GM12878 (cell line): ENCODE results near the gene SMU1. TPM values are rescaled to one million over a fixed set of nuclear protein-coding genes. Genes with fewer than 3 reads are reported as not detected.

ENCODE experiments used
- ATAC-seq: fragments of 200-7000 bp; cut with Tn5 transposase; 3 replicates; pipeline ENCODE4 v1.9.1; 2020; ENCODE audit warnings: mild to moderate bottlenecking, moderate library complexity
- BruUV-seq: library from RNA; stranded (reverse); fragments of 400-500 nt; replicated peaks from 2 replicates; lab custom pipeline; 2021; lab: Mats Ljungman, UMichigan
- CTCF ChIA-PET: fragments of 300-600 bp; sonication (Branson Sonifier 250); formaldehyde crosslinking; extraction: SDS; loops from one replicate; lab custom pipeline; 2021; ENCODE audit warnings: inconsistent platforms; lab: Yijun Ruan, JAX
- POLR2A ChIA-PET: fragments of 350-600 bp; formaldehyde crosslinking; extraction: SDS; loops from one replicate; lab custom pipeline; 2021; ENCODE audit warnings: inconsistent platforms; lab: Charles Lee
- RAD21 ChIA-PET: fragments of 300-600 bp; sonication (Branson Sonifier 250); formaldehyde crosslinking; loops from one replicate; lab custom pipeline; 2023; ENCODE audit warnings: antibody characterized with exemption; ENCODE audit not compliant: unreplicated experiment; lab: Charles Lee
- SMC1A ChIA-PET: fragments of 300-600 bp; sonication (Branson Sonifier 250); formaldehyde crosslinking; loops from one replicate; lab custom pipeline; 2023; ENCODE audit not compliant: unreplicated experiment, uncharacterized antibody; lab: Charles Lee
- DNase-seq: peaks from one replicate; pipeline ENCODE4 v3.0.0-alpha.2; 2011; ENCODE audit warnings: low read depth, low spot score
- FAIRE-seq: peaks from 3 replicates; lab custom pipeline; 2011; peaks lifted over from hg19 to GRCh38; lab: Jason Lieb, UNC
- H2AFZ ChIP-seq: 2 replicates; pipeline ENCODE4 v1.6.0; 2011; ENCODE audit warnings: low read depth, low read length, control low read depth; ENCODE audit not compliant: control insufficient read depth
- H3K27ac ChIP-seq: 2 replicates; pipeline ENCODE4 v1.5.1; 2011; ENCODE audit warnings: control low read depth; ENCODE audit not compliant: control insufficient read depth, insufficient read depth
- H3K27me3 ChIP-seq, 2 experiments: replicated peaks in 1 of 2; 2 replicates each; pipeline versions ENCODE4 v1.6.0 to v1.6.1; 2011; ENCODE audit warnings: low read length in 1 of 2; ENCODE audit not compliant: control insufficient read depth in 2 of 2, insufficient read depth in 2 of 2
- H3K36me3 ChIP-seq, 2 experiments: 2 replicates each; pipeline ENCODE4 v1.5.1; 2011; ENCODE audit warnings: low read length in 1 of 2; ENCODE audit not compliant: control insufficient read depth in 2 of 2, insufficient read depth in 2 of 2
- H3K4me1 ChIP-seq: 2 replicates; pipeline ENCODE4 v1.6.1; 2011; ENCODE audit warnings: mild to moderate bottlenecking, low read length, moderate library complexity, mixed read lengths; ENCODE audit not compliant: control insufficient read depth, insufficient read depth
- H3K4me2 ChIP-seq: 2 replicates; pipeline ENCODE4 v1.6.0; 2011; ENCODE audit warnings: control low read depth; ENCODE audit not compliant: control insufficient read depth, insufficient read depth
- H3K4me3 ChIP-seq: fragments of 200-600 bp; sonication (generic); 2 replicates; pipeline ENCODE4 v1.5.1; 2016
- H3K79me2 ChIP-seq: 2 replicates; pipeline ENCODE4 v1.6.0; 2011; ENCODE audit warnings: low read length; ENCODE audit not compliant: control insufficient read depth, insufficient read depth
- H3K9ac ChIP-seq: 2 replicates; pipeline ENCODE4 v1.8.0; 2011; ENCODE audit warnings: low read length, control low read depth, mixed read lengths; ENCODE audit not compliant: control insufficient read depth, insufficient read depth
- H3K9me3 ChIP-seq: replicated peaks from 3 replicates; pipeline ENCODE4 v1.5.1; 2011; ENCODE audit warnings: mild to moderate bottlenecking, low read length; ENCODE audit not compliant: control insufficient read depth, insufficient read depth
- H4K20me1 ChIP-seq: 2 replicates; pipeline ENCODE4 v1.6.0; 2011; ENCODE audit not compliant: control insufficient read depth, insufficient read depth
- BACH1 ChIP-seq: fragments of 450-650 bp; IDR thresholded peaks from 2 replicates; pipeline ENCODE4 v1.6.1; 2017; ENCODE audit warnings: mild to moderate bottlenecking, borderline replicate concordance
- CBX5 ChIP-seq: sonication (generic); IDR thresholded peaks from 2 replicates; pipeline ENCODE4 v1.6.1; 2016; ENCODE audit warnings: low read depth, moderate library complexity, mild to moderate bottlenecking, inconsistent platforms
- FOXM1 ChIP-seq: IDR thresholded peaks from 2 replicates; pipeline ENCODE4 v1.6.1; 2012; ENCODE audit warnings: low read depth, mild to moderate bottlenecking, inconsistent platforms, low read length, moderate library complexity
- GATAD2B ChIP-seq: fragments of 450-650 bp; conservative IDR thresholded peaks from 2 replicates; pipeline ENCODE4 v1.6.1; 2017; ENCODE audit warnings: low read depth, mild to moderate bottlenecking, moderate library complexity
- HDAC2 ChIP-seq: fragments of 200-600 bp; sonication (generic); IDR thresholded peaks from 2 replicates; pipeline ENCODE4 v1.6.1; 2017
- RUNX3 ChIP-seq: IDR thresholded peaks from 2 replicates; pipeline ENCODE4 v1.6.1; 2012; ENCODE audit warnings: low read length, inconsistent platforms
- TARDBP ChIP-seq: IDR thresholded peaks from 2 replicates; pipeline ENCODE4 v1.6.1; 2016; ENCODE audit warnings: borderline replicate concordance
- WRNIP1 ChIP-seq: IDR thresholded peaks from 2 replicates; pipeline ENCODE4 v1.6.1; 2011; ENCODE audit warnings: low read depth, low read length, improper control_type of control experiment, borderline replicate concordance
- WGBS: methylation state at CpG from one replicate; pipeline ENCODE4 v1.1.6; 2016; ENCODE audit warnings: low lambda C conversion rate; ENCODE audit not compliant: insufficient replicate concordance, insufficient coverage; ENCODE audit errors: missing lambda C conversion rate; 5-methylcytosine and 5-hydroxymethylcytosine counted together
- in situ Hi-C: fragments of 300-500 bp; cut with MboI; formaldehyde crosslinking; loops from 9 replicates; pipeline ENCODE4 v1.14.3; 2018; ENCODE audit warnings: mixed read lengths
- intact Hi-C: fragments of 100-400 bp; cut with micrococcal nuclease; formaldehyde crosslinking; loops from one replicate; pipeline ENCODE4 v1.14.2; 2022; ENCODE audit not compliant: unreplicated experiment
- polyA plus RNA-seq, 11 experiments: library from polyadenylated mRNA; depleted of rRNA in 4 of 11; unstranded in 6 of 11; stranded (reverse) in 5 of 11; fragments of >200 nt; fragmentation: Nextera tagmentation in 4 of 11; fragmentation: Illumina TruSeq in 1 of 11; extraction: Ambion mirVana in 4 of 11; extraction: Trizol in 1 of 11; gene quantifications; 1 replicate in 1 of 11; 2 replicates in 10 of 11; pipeline versions ENCODE4 v1.2.1 to v1.2.3, GENCODE V29; 2011 to 2016; ENCODE audit warnings: inconsistent platforms in 2 of 11, missing spikeins in 2 of 11, low read depth in 1 of 11
- total RNA-seq, 4 experiments: library from RNA; depleted of rRNA in 3 of 4; stranded (reverse); fragments of >200 nt in 3 of 4; fragmentation: Illumina TruSeq in 1 of 4; extraction: Trizol in 1 of 4; gene quantifications; 2 replicates each; pipeline versions ENCODE4 v1.2.1 to v1.2.3, GENCODE V29; 2013 to 2021
- TF ChIP-seq, protein P1 (sequence below): fragments of 450-650 bp; formaldehyde crosslinking; IDR thresholded peaks from 2 replicates; pipeline ENCODE4 v1.4.0; 2020; ENCODE audit warnings: mild to moderate bottlenecking, moderate library complexity

SMU1 gene
- total and polyA plus RNA-seq, 10 of the 15 experiments (the other 5 are each of a cell fraction or from before 2014, with no cell fraction given), result 18.5 to 34.6 (median 20.9) TPM

DNA sequence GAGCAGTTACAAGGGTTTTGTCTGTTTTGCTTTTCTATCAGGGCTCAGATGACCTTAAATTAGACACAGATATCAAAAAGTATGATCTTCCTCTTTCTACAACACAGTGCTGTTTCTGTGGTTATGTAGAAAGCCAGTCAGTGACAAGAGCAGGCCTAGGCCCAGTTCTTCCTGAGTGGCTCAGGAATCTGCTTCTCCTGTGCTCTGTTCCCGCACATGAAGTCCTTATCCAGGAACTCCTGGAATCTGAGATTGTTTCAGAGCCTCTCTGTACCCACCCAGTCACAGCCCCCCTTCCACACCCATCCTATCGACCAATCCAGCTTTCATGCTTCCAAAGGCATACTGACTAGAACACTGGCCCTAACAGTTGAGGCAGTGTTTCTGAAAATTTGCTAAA, 40.4 kb upstream of the SMU1 start:
- TF ChIP-seq GATAD2B, result no peak
- TF ChIP-seq RUNX3, result peak; percentile 42; the same call in 1 of the 2 replicates
- no peak for TF ChIP-seq HDAC2
- TF ChIP-seq, all 136 proteins: peak for 1

GRCh38 chr9:33114746-33115145, 38.3 kb upstream of the SMU1 start:
- peaks cover 13% of the 10 kb centered on the region for H3K4me1 ChIP-seq
- in situ Hi-C loops, result no loop called here
- H3K27ac ChIP-seq, result no peak overlapping the region
- intact Hi-C loops, result loop anchor here (5.0 kb wide), 1 partner anchor 32 kb away; no protein-coding TSS in a partner anchor
- no peaks in the 10 kb centered on the region for H3K27me3 ChIP-seq
- no peaks in the 10 kb centered on the region; the same call in 1 of the 2 replicates for H3K79me2 ChIP-seq
- H3K4me3 ChIP-seq, result no peak overlapping the region
- no TSS peak for BruUV-seq
- no peaks in the 10 kb centered on the region for H3K9me3 ChIP-seq
- SMC1A ChIA-PET, result no interaction called here
- WGBS, result 100% methylated on average over 3 of the region's 3 CpGs
- no peak overlapping the region for H3K4me2 ChIP-seq
- FAIRE-seq (no peak), DNase-seq (no peak), ATAC-seq (no peak)
- peaks cover 15 to 35% of the 10 kb centered on the region in 2 experiments for H3K36me3 ChIP-seq
- H2AFZ ChIP-seq, result no peak overlapping the region
- POLR2A ChIA-PET, result no interaction called here
- CTCF ChIA-PET, result interaction anchor here (1.1 kb wide), 1 partner anchor 112 kb away, joined by 3 read pairs; no protein-coding TSS in a partner anchor
- TF ChIP-seq WRNIP1 (no peak), FOXM1 (no peak), TARDBP (no peak), BACH1 (no peak), CBX5 (no peak)
- TF ChIP-seq, protein P1, sequence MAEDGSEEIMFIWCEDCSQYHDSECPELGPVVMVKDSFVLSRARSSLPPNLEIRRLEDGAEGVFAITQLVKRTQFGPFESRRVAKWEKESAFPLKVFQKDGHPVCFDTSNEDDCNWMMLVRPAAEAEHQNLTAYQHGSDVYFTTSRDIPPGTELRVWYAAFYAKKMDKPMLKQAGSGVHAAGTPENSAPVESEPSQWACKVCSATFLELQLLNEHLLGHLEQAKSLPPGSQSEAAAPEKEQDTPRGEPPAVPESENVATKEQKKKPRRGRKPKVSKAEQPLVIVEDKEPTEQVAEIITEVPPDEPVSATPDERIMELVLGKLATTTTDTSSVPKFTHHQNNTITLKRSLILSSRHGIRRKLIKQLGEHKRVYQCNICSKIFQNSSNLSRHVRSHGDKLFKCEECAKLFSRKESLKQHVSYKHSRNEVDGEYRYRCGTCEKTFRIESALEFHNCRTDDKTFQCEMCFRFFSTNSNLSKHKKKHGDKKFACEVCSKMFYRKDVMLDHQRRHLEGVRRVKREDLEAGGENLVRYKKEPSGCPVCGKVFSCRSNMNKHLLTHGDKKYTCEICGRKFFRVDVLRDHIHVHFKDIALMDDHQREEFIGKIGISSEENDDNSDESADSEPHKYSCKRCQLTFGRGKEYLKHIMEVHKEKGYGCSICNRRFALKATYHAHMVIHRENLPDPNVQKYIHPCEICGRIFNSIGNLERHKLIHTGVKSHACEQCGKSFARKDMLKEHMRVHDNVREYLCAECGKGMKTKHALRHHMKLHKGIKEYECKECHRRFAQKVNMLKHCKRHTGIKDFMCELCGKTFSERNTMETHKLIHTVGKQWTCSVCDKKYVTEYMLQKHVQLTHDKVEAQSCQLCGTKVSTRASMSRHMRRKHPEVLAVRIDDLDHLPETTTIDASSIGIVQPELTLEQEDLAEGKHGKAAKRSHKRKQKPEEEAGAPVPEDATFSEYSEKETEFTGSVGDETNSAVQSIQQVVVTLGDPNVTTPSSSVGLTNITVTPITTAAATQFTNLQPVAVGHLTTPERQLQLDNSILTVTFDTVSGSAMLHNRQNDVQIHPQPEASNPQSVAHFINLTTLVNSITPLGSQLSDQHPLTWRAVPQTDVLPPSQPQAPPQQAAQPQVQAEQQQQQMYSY, result no peak
- H3K9ac ChIP-seq, result no peak overlapping the region
- 0 out of 2 replicates have a peak, but pooled peaks cover 4% of the 10 kb centered on the region for H4K20me1 ChIP-seq
- RAD21 ChIA-PET, result no interaction called here

More for the DNA sequence above, 40.4 kb upstream of the SMU1 start:
- Histone ChIP-seq H3K79me2 (peaks cover 5% of the 10 kb centered on the region), H2AFZ (no peak overlapping the region), H3K4me2 (peak overlapping the region; percentile 28; the same call in 1 of the 2 replicates), H3K27me3 (no peaks in the 10 kb centered on the region), H3K4me3 (0 out of 2 replicates have a peak overlapping the region, but pooled peaks have one; percentile 29), H3K4me1 (peaks cover 13% of the 10 kb centered on the region), H4K20me1 (0 out of 2 replicates have a peak, but pooled peaks cover under 1% of the 10 kb centered on the region), H3K9ac (no peak overlapping the region), H3K27ac (peak overlapping the region; percentile 45), H3K9me3 (no peaks in the 10 kb centered on the region), H3K36me3 (peaks cover 8 to 35% of the 10 kb centered on the region in 2 experiments)
- ChIA-PET CTCF (interaction anchor here (0.7 to 2.0 kb wide), 5 partner anchors 19 to 109 kb away, joined by 3 to 5 read pairs (median 3); no protein-coding TSS in a partner anchor), RAD21 (interaction anchor here (1.2 kb wide), 1 partner anchor 51 kb away, joined by 3 read pairs; no protein-coding TSS in a partner anchor), SMC1A (interaction anchor here (1.3 to 2.0 kb wide), 4 partner anchors 8 to 109 kb away, joined by 3 to 8 read pairs (median 6); no protein-coding TSS in a partner anchor), POLR2A (no interaction called here)
- intact Hi-C loops, result loop anchor here (5.0 kb wide), 1 partner anchor 35 kb away; no protein-coding TSS in a partner anchor
- peak; percentile 62 for ATAC-seq
- 83% methylated on average over 2 of the region's 2 CpGs for WGBS
- in situ Hi-C loops, result no loop called here
- peak; percentile 75 for FAIRE-seq
- no TSS peak for BruUV-seq
- DNase-seq, result no peak
